ENCODE results near the gene IFI27L2.

The IFI27L2 gene

DNA sequence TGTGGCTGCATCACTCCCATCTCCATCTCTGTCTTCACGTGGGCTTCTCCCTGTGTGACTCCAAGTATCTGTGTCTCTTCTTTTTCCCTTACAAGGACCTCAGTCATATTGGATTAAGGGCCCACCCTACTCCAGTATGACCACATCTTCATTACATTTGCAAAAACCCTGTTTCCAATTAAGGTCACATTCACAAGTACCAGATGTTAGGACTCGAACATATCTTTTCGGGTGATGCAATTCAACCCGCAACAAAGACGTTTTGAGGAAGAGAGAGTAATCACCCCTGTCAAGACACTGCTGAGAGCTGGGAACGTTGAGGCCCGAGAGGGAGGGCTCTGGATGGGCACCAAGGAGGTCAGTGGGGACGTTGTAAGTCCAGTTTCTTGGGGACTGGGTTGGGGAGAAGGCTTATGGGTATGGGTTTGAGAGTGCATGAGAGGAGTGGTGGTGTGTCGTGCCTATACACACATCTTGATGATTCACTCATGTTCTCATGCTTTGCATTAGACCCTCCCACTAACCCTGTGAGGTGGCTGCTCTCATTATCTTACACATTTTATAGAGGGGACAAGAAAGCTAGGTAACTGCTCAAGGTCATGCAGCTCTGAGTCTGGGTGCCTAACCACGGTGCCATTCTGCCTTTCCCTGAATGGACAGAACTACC is 30.9 kb downstream of the IFI27L2 start:
- no peaks in the 10 kb centered on the region for H3K4me1 ChIP-seq (ENCODE audit: control insufficient read depth, low read depth, low read length)
- no peaks in the 10 kb centered on the region for H3K27me3 ChIP-seq (ENCODE audit: insufficient read depth, low read length, poor library complexity)
- H3K18ac ChIP-seq (ENCODE audit: low read length): no peak overlapping the region
- H3K79me2 ChIP-seq (ENCODE audit: control insufficient read depth, insufficient read depth, low read length): no peaks in the 10 kb centered on the region
- H3K4me3 ChIP-seq (ENCODE audit: low read length): no peak overlapping the region
- no peak overlapping the region for H3K4ac ChIP-seq (ENCODE audit: low read depth, low read length)
- no peak overlapping the region for H4K8ac ChIP-seq (ENCODE audit: low read depth, low read length)
- no peak overlapping the region for H2BK120ac ChIP-seq (ENCODE audit: low read depth, low read length)
- WGBS (ENCODE audit: extremely low coverage, insufficient coverage, low lambda C conversion rate): no CpG with 5 or more reads among the region's 10 CpGs
- no peaks in the 10 kb centered on the region for H3K79me1 ChIP-seq (ENCODE audit: low read length)
- no peaks in the 10 kb centered on the region for H3K36me3 ChIP-seq (ENCODE audit: control insufficient read depth, insufficient read depth, low read length)
- H3K23ac ChIP-seq (ENCODE audit: low read length): no peak overlapping the region
- no peak overlapping the region for H2BK15ac ChIP-seq (replicated peaks; ENCODE audit: low read depth)
- DNase-seq: no peak
- no peak overlapping the region for H3K27ac ChIP-seq (ENCODE audit: low read depth, low read length)
- no peak overlapping the region for H4K5ac ChIP-seq (ENCODE audit: low read length)
- H3K56ac ChIP-seq (ENCODE audit: low read length): no peak overlapping the region
- no peak overlapping the region for H2BK5ac ChIP-seq (ENCODE audit: low read length)
- no peak overlapping the region for H3K4me2 ChIP-seq (ENCODE audit: low read length)
- no peak overlapping the region for H3K9ac ChIP-seq (ENCODE audit: low read length)
- H2AK5ac ChIP-seq (ENCODE audit: low read length): no peak overlapping the region

DNA sequence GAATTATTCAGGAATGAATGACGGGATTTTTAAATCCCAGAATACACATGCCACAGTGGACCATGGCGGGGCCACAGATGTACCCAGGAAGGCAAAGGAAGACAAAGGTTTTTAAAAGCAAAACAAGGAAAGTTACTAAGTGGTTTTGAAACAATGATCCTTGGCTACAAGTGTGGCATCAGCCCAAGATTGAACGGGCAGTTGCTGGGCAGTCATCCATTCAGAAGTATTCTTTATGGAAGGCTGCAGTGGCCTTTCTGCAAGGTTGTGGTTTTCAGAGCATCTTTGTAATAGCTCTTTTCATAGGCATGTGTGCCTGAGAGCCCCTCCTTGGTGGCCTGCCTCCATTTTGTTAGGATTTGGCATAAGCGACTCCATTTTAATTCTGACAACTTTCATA is 32.3 kb downstream of the IFI27L2 start:
- Histone ChIP-seq H4K8ac (ENCODE audit: low read depth, low read length) (no peak overlapping the region), H2BK120ac (ENCODE audit: low read depth, low read length) (no peak overlapping the region), H3K56ac (ENCODE audit: low read length) (no peak overlapping the region), H2AK5ac (ENCODE audit: low read length) (no peak overlapping the region), H3K18ac (ENCODE audit: low read length) (no peak overlapping the region), H3K4me2 (ENCODE audit: low read length) (no peak overlapping the region), H3K27me3 (ENCODE audit: insufficient read depth, low read length, poor library complexity) (no peaks in the 10 kb centered on the region), H3K4ac (ENCODE audit: low read depth, low read length) (no peak overlapping the region), H3K9ac (ENCODE audit: low read length) (no peak overlapping the region), H4K5ac (ENCODE audit: low read length) (no peak overlapping the region), H3K23ac (ENCODE audit: low read length) (no peak overlapping the region), H3K4me1 (ENCODE audit: control insufficient read depth, low read depth, low read length) (no peaks in the 10 kb centered on the region), H3K4me3 (ENCODE audit: low read length) (no peak overlapping the region), H3K27ac (ENCODE audit: low read depth, low read length) (no peak overlapping the region), H3K79me2 (ENCODE audit: control insufficient read depth, insufficient read depth, low read length) (no peaks in the 10 kb centered on the region), H2BK5ac (ENCODE audit: low read length) (no peak overlapping the region), H3K79me1 (ENCODE audit: low read length) (no peaks in the 10 kb centered on the region), H3K36me3 (ENCODE audit: control insufficient read depth, insufficient read depth, low read length) (no peaks in the 10 kb centered on the region), H2BK15ac (replicated peaks; ENCODE audit: low read depth) (no peak overlapping the region)
- no CpG with 5 or more reads among the region's 4 CpGs for WGBS (ENCODE audit: extremely low coverage, insufficient coverage, low lambda C conversion rate)
- DNase-seq: no peak

DNA sequence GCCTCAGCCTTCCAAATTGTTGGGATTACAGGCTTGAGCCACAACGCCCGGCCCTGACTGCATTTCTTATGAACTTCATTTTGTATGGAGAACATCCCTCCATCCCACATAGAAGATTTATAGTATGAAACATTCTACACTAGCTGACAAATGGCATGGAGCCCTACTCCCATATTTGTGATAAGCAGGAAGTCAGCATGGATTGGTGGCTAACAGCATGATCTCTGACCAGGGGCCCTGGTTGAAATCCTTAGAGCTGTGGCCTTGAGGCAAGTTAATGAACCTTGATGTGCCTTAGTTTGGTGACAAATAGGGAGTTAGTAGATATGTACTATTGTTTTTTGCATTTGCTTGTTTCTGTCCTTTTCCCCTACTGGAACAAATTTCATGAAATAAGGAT is 36.0 kb downstream of the IFI27L2 start:
- H3K56ac ChIP-seq (ENCODE audit: low read length): no peak overlapping the region
- WGBS (ENCODE audit: extremely low coverage, insufficient coverage, low lambda C conversion rate): no CpG with 5 or more reads among the region's 2 CpGs
- DNase-seq: no peak
- no peak overlapping the region for H3K23ac ChIP-seq (ENCODE audit: low read length)
- H3K4me3 ChIP-seq (ENCODE audit: low read length): no peak overlapping the region
- H3K27me3 ChIP-seq (ENCODE audit: insufficient read depth, low read length, poor library complexity): no peaks in the 10 kb centered on the region
- H3K9ac ChIP-seq (ENCODE audit: low read length): no peak overlapping the region
- H2AK5ac ChIP-seq (ENCODE audit: low read length): no peak overlapping the region
- H3K27ac ChIP-seq (ENCODE audit: low read depth, low read length): no peak overlapping the region
- no peak overlapping the region for H3K4ac ChIP-seq (ENCODE audit: low read depth, low read length)
- H4K5ac ChIP-seq (ENCODE audit: low read length): no peak overlapping the region
- H3K79me2 ChIP-seq (ENCODE audit: control insufficient read depth, insufficient read depth, low read length): no peaks in the 10 kb centered on the region
- no peaks in the 10 kb centered on the region for H3K79me1 ChIP-seq (ENCODE audit: low read length)
- no peak overlapping the region for H4K8ac ChIP-seq (ENCODE audit: low read depth, low read length)
- no peak overlapping the region for H2BK15ac ChIP-seq (replicated peaks; ENCODE audit: low read depth)
- H3K18ac ChIP-seq (ENCODE audit: low read length): no peak overlapping the region
- no peaks in the 10 kb centered on the region for H3K36me3 ChIP-seq (ENCODE audit: control insufficient read depth, insufficient read depth, low read length)
- no peaks in the 10 kb centered on the region for H3K4me1 ChIP-seq (ENCODE audit: control insufficient read depth, low read depth, low read length)
- H2BK5ac ChIP-seq (ENCODE audit: low read length): no peak overlapping the region
- no peak overlapping the region for H3K4me2 ChIP-seq (ENCODE audit: low read length)
- H2BK120ac ChIP-seq (ENCODE audit: low read depth, low read length): no peak overlapping the region

DNA sequence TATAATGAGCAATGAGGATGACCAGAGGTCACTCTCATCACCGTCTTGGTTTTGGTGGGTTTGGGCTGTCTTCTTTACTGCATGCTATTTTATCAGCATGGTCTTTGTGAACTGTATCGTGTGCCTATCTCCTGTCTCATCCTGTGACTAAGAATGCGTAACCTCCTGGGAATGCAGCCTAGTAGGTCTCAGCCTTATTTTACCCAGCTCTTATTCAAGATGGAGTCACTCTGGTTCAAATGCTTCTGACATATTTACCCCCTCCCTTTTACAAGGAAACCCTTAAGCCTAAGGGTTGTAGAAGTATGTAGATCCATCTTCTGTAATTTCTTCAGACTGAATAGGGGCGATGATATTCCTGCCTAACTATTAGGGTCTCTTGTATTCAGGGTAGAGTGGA is 39.9 kb downstream of the IFI27L2 start:
- H3K9ac ChIP-seq (ENCODE audit: low read length): no peak overlapping the region
- no CpG with 5 or more reads among the region's 4 CpGs for WGBS (ENCODE audit: extremely low coverage, insufficient coverage, low lambda C conversion rate)
- no peak overlapping the region for H2BK120ac ChIP-seq (ENCODE audit: low read depth, low read length)
- H3K79me2 ChIP-seq (ENCODE audit: control insufficient read depth, insufficient read depth, low read length): no peaks in the 10 kb centered on the region
- DNase-seq: no peak
- H2BK15ac ChIP-seq (replicated peaks; ENCODE audit: low read depth): no peak overlapping the region
- no peaks in the 10 kb centered on the region for H3K4me1 ChIP-seq (ENCODE audit: control insufficient read depth, low read depth, low read length)
- no peak overlapping the region for H4K8ac ChIP-seq (ENCODE audit: low read depth, low read length)
- no peak overlapping the region for H3K23ac ChIP-seq (ENCODE audit: low read length)
- H3K27ac ChIP-seq (ENCODE audit: low read depth, low read length): no peak overlapping the region
- H3K4ac ChIP-seq (ENCODE audit: low read depth, low read length): no peak overlapping the region
- H2BK5ac ChIP-seq (ENCODE audit: low read length): no peak overlapping the region
- H3K4me2 ChIP-seq (ENCODE audit: low read length): no peak overlapping the region
- no peak overlapping the region for H4K5ac ChIP-seq (ENCODE audit: low read length)
- no peak overlapping the region for H3K4me3 ChIP-seq (ENCODE audit: low read length)
- H3K56ac ChIP-seq (ENCODE audit: low read length): no peak overlapping the region
- no peak overlapping the region for H3K18ac ChIP-seq (ENCODE audit: low read length)
- no peaks in the 10 kb centered on the region for H3K79me1 ChIP-seq (ENCODE audit: low read length)
- H3K27me3 ChIP-seq (ENCODE audit: insufficient read depth, low read length, poor library complexity): no peaks in the 10 kb centered on the region
- no peaks in the 10 kb centered on the region for H3K36me3 ChIP-seq (ENCODE audit: control insufficient read depth, insufficient read depth, low read length)
- no peak overlapping the region for H2AK5ac ChIP-seq (ENCODE audit: low read length)

DNA sequence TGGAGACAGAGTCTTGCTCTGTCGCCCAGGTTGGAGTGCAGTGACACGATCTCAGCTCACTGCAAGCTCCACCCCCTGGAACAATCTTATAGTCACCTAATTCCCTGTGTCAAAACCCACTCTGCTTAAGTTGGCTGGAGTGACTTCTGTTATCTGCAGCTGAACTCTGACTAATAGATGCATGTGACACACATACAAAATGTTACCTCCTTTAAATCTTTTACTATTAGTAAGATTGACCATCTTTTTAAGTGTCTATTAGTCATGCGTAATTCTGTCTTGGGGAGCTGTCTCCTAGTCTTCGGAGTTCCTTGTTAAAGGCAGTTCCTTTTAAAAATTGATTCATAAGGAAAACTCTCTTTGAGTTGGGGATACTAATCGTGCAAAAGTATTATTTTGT is 40.9 kb downstream of the IFI27L2 start:
- Histone ChIP-seq H3K79me1 (ENCODE audit: low read length) (no peaks in the 10 kb centered on the region), H3K4me3 (ENCODE audit: low read length) (no peak overlapping the region), H3K27me3 (ENCODE audit: insufficient read depth, low read length, poor library complexity) (no peaks in the 10 kb centered on the region), H2BK15ac (replicated peaks; ENCODE audit: low read depth) (no peak overlapping the region), H2BK120ac (ENCODE audit: low read depth, low read length) (no peak overlapping the region), H3K79me2 (ENCODE audit: control insufficient read depth, insufficient read depth, low read length) (no peaks in the 10 kb centered on the region), H2AK5ac (ENCODE audit: low read length) (no peak overlapping the region), H3K4ac (ENCODE audit: low read depth, low read length) (no peak overlapping the region), H3K23ac (ENCODE audit: low read length) (no peak overlapping the region), H3K18ac (ENCODE audit: low read length) (no peak overlapping the region), H3K56ac (ENCODE audit: low read length) (no peak overlapping the region), H3K36me3 (ENCODE audit: control insufficient read depth, insufficient read depth, low read length) (no peaks in the 10 kb centered on the region), H3K4me2 (ENCODE audit: low read length) (no peak overlapping the region), H4K8ac (ENCODE audit: low read depth, low read length) (no peak overlapping the region), H4K5ac (ENCODE audit: low read length) (no peak overlapping the region), H3K4me1 (ENCODE audit: control insufficient read depth, low read depth, low read length) (no peaks in the 10 kb centered on the region), H3K27ac (ENCODE audit: low read depth, low read length) (no peak overlapping the region), H2BK5ac (ENCODE audit: low read length) (no peak overlapping the region), H3K9ac (ENCODE audit: low read length) (no peak overlapping the region)
- WGBS (ENCODE audit: extremely low coverage, insufficient coverage, low lambda C conversion rate): no CpG with 5 or more reads among the region's 5 CpGs
- DNase-seq: no peak

DNA sequence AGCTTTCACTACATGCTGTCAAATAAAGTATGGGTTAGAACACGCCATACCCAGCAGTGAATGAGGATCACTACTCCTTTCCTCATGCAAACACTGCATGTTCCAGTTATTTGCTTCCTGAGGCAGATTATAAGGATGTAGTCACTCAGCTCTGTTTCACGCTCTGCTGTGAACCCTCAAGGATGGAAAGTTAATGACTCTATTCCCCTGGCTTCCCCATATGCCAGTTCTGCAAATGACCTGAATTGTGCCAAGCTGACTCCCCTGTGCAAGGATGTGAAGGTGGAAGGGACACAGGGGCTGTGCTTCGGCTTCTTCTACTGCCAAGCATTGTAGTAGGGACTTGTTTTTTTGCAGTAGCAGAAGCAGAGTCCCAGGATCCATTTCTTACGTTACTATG is 41.5 kb downstream of the IFI27L2 start:
- Histone ChIP-seq H3K4ac (ENCODE audit: low read depth, low read length) (no peak overlapping the region), H2BK15ac (replicated peaks; ENCODE audit: low read depth) (no peak overlapping the region), H3K27me3 (ENCODE audit: insufficient read depth, low read length, poor library complexity) (no peaks in the 10 kb centered on the region), H4K5ac (ENCODE audit: low read length) (no peak overlapping the region), H3K4me3 (ENCODE audit: low read length) (no peak overlapping the region), H3K4me1 (ENCODE audit: control insufficient read depth, low read depth, low read length) (no peaks in the 10 kb centered on the region), H3K9ac (ENCODE audit: low read length) (no peak overlapping the region), H3K36me3 (ENCODE audit: control insufficient read depth, insufficient read depth, low read length) (no peaks in the 10 kb centered on the region), H3K56ac (ENCODE audit: low read length) (no peak overlapping the region), H3K27ac (ENCODE audit: low read depth, low read length) (no peak overlapping the region), H2BK5ac (ENCODE audit: low read length) (no peak overlapping the region), H3K79me2 (ENCODE audit: control insufficient read depth, insufficient read depth, low read length) (no peaks in the 10 kb centered on the region), H3K79me1 (ENCODE audit: low read length) (no peaks in the 10 kb centered on the region), H4K8ac (ENCODE audit: low read depth, low read length) (no peak overlapping the region), H3K18ac (ENCODE audit: low read length) (no peak overlapping the region), H2AK5ac (ENCODE audit: low read length) (no peak overlapping the region), H3K23ac (ENCODE audit: low read length) (no peak overlapping the region), H2BK120ac (ENCODE audit: low read depth, low read length) (no peak overlapping the region), H3K4me2 (ENCODE audit: low read length) (no peak overlapping the region)
- DNase-seq: no peak
- no CpG with 5 or more reads among the region's 4 CpGs for WGBS (ENCODE audit: extremely low coverage, insufficient coverage, low lambda C conversion rate)

Measured in mesendoderm (in vitro differentiated cells).